ENCODE measurements around the gene DNER. TPM values are rescaled to one million over a fixed set of nuclear protein-coding genes. Genes with fewer than 3 reads are reported as not detected.
A peak's percentile ranks its signal among the peaks of the same experiment; 100 is the strongest.

The DNER gene
- total RNA-seq, 1 donor from 2014 or later = 0.34 TPM

DNA sequence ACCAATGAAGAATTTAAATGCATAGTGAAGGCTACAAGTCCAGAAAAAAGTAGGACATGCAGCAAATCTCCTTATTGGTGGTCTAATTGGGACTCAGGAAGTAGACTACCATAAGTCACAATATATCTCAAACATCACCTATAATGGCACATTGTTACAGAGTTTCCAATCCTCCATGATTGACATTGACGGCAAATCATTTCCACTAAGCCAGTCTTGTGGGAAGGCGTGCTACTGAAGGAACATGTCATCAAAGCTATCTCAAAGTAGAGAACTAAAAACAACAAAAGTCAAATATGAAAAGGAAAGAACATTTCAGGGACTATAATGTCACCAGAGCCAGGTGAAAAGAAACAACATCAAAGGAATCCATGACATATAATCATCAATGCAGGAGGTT is 276.9 kb downstream of the DNER start:
- no peak for DNase-seq (ENCODE audit: low spot score)

DNA sequence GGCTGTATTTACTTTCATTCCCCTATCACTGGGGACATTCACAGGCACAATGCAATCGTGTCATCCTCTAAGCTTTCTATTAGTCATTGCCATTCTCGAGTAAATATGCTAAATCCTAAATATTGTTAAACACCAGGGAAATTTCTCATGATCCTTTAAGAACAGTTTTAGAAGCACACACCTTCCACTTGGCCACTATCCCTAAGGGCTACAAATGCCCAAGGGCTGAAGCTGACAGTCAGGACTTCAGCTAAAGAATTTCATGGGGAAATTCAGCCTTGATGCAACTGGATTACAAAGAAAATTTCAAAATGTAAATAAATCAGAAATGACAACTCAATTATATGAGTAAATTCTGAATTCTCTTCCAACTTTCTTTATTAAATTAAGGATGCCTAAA is 280.2 kb downstream of the DNER start:
- DNase-seq (ENCODE audit: low spot score) = no peak

DNA sequence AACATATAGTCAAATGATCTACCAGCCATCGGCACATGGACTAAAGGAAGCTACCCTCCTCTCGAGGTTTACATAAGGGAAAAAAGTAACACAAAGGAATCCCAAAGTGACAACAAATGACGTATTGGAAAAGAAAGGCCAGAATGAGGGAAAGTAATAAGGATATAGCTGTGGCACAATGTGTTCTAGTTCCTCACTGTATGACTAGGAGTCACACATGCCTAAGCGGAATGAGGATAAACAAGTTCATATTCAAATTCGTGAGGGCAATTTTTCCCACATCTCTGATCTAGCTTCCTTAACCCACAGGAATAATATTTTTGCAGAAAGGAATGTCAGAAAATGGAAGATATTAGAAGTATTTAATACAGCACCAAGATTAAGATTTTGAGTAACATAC is 281.0 kb downstream of the DNER start:
- DNase-seq (ENCODE audit: low spot score) = no peak

DNA sequence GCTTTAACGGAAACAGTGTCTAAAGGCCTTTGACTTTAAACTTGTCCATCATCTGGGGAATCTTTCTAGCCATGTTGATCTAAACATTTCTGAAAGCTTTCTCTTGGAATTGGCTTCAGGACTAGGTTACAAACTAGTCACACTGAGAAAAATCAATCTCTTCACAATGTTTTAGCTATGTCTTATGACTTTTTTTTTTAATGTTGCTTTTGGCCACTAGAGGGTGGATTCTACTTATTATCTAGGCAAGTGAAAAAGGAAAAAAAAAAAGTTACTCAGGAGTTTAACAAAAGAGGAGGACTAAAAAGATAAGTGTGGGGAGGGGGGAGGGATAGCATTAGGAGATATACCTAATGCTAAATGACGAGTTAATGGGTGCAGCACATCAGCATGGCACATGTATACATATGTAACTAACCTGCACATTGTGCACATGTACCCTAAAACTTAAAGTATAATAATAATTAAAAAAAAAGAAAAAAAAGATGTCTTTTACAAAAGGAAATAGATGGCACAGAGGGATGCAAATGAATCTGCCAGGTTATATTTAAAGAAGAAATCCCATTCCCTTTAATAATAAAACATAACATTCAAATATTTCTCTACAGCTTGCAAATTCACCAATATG is 282.9 kb downstream of the DNER start:
- DNase-seq (ENCODE audit: low spot score) = no peak

DNA sequence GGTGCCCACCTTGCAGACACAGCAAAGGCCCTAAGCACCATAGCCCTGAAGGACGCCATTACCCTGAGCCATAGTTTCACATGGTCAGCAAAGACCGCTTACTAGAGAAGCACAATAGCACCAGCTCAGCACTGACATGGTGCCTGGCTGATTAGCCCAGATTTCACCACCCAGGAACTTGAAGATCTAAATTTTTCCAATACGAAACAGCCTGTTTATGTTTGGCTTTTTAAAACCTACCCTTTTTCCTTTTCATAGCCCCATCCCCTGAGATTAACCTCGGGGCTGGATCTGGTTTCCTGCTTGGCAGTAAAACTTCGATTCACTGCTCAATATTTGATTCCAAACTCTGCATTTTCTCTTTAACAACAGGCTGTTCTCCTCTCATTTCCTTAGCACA is 284.8 kb downstream of the DNER start:
- no peak for DNase-seq (ENCODE audit: low spot score)

DNA sequence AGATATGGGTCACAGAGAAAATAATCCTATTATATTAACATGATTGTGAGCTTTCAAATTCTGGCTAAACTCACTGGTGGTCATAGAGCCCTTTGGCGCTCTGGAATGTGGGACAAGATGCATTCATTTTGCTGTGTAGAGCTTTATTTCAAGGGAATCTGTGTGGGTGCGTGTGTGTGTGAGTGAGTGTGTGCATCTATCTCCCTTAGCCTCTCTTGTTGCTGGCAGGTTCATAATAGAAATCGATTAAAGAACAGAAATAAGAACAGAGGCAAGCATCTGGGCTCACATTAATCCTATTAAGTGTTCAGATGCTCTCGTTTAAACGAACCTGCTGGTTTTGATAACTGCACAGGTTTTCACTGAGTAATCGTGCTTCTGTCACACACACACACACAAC is 287.9 kb downstream of the DNER start:
- no peak for DNase-seq (ENCODE audit: low spot score)

DNA sequence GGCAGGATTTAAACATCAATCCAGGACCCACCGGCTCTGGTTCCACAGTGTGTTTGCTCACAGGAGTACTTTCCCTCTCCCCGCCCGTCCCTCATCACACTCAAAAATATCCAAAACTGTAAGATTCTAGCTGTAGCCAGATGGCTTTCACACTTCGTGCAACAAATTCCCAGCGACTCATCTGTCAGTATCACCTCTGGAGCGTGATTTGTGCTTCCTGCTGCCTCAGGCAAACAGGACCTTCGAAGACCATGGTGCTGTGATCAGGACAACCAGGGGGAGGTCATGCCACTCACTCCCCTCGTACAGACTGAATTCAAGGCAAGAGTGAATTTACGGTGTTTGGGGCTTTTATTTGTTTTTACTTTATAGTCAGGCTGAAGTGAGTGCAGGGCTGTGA is 288.8 kb downstream of the DNER start:
- DNase-seq (ENCODE audit: low spot score) = no peak

DNA sequence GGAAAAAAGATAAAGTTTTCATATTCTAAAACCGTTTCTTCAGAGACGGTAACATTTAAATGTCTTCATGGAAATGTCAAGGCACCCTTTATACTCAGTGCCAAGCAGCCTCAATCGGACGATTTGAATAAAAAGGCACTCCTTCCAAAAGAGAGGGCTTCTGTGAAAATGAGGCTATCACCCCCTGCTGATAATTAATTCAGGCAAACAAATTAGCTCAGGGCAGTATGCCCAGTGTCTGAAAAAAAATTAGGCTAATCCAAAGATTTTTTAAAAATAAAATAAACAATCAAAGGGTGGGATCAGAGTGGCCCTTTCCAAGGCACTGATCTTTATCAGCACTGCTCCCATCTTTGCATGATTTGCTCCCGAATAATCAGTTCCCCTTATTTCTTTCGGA is 292.3 kb downstream of the DNER start:
- no peak for DNase-seq (ENCODE audit: low spot score)

DNA sequence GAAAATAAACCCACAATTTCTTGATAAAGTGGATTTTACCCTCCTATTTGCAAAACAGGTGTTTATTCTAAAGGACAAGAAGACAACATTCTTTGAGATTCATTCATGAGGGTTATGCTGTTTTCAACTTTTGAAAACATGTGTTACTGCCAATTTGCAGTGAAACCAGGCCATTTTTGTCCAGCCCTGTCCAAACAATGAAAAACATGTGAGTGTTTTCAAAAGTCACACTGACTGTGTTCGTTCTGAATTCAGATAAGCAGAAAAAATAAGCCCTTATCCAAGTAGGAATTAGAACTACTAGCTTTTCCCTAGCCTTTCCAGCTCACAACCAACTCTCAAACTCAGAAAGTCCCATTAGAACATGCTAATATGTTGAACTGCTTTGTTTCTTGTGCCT is 295.2 kb downstream of the DNER start:
- DNase-seq (ENCODE audit: low spot score) = no peak

DNA sequence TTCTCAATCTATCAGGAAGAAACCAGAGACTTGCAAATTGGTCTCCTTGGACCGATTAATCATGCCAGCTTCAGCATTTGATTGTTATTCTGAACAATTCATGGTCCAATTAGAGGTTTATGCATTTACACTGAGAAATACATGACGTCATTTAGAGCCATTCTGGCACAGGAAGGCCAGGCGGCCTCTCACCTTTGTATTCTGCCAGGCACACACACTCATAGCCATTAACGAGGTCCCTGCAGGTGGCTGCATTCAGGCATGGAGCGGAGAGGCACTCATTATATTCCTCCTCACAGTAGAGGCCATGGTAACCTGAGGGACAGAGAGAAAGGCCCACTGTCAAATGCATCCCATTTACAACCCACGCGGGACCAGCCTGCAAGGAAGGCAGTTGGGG is 296.4 kb downstream of the DNER start:
- no peak for DNase-seq (ENCODE audit: low spot score)

DNA sequence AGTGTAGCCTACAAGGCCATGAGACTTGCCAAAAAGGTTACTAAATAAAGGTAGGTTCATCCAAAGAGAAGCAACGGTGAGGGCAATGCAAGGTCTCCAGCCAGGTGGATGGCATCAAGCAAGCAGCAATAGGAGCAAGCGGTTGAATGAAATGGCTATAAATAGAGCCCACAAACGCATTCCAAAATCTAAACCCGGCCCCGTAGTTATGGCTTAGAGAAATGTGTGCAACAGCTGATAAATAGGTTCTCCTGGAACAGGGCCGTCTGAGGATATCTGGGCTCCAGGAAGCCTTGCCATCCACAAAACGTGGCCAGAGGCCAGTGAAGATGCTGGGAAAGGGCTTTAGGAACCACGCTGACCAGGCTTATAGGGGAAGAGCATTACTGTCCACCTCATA is 297.2 kb downstream of the DNER start:
- no peak for DNase-seq (ENCODE audit: low spot score)

DNA sequence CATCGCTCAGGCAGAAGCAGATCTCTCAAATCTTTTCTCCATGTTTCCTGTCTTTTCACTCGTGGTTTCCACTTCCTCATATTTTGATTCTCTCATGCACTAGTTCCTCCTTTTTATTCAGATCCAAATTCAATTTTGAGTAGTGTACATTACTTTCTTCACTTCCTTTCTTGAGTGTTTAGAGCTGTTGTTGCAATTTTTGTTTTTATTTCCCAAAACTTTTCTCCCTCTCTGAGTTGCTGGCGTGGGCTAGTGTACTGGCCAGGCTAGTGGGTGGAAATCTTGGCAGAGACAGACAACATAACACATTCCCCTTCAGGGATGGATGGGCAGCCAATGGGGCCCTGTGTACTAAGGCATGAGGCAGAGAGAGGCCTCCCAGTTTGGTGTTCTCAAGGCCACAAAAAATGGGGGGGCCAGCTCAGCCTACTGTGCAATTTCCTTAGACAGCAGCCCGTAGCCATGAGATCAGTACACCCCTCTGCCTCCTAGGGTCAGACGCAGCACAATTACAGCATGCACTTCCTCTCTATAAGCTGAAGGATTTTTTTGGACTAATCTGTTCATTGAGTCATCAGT is 298.1 kb downstream of the DNER start:
- no peak for DNase-seq (ENCODE audit: low spot score)

DNA sequence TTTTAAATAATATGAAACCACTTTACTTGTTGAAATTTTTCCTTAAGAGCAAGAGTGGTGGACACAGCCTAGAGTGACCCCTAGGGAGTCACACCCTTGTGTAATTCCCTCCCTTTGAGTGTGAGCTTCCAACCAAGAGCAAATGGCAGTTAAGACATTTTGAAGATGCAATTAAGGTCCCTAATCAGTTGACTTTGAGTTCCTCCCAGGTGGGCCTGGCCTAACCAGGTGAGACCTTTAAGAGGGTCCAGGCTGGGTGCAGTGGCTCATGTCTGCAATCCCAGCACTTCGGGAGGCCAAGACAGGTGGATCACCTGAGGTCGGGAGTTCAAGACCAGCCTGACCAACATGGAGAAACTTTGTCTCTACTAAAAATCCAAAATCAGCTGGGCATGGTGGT is 299.7 kb downstream of the DNER start:
- no peak for DNase-seq (ENCODE audit: low spot score)

DNA sequence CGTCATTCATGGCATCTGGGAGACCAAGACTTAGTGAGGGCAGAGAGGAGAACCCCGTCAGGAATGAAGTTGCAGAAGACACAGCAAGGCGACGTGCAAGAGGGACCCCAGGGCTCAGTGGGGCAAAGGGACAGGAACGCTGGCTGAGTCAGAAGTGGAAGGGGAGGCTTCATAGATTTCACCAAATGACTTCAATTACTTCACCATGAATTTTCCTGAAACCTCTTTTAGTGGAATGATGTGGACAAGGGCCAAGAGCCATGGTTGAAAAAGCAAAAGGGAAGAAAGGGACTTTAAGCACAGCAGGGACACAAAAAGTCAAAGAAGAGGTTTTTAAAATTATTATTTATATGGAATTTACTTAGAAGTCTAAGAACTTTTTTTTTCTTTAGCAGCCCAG is 301.7 kb downstream of the DNER start:
- DNase-seq (ENCODE audit: low spot score) = no peak

DNA sequence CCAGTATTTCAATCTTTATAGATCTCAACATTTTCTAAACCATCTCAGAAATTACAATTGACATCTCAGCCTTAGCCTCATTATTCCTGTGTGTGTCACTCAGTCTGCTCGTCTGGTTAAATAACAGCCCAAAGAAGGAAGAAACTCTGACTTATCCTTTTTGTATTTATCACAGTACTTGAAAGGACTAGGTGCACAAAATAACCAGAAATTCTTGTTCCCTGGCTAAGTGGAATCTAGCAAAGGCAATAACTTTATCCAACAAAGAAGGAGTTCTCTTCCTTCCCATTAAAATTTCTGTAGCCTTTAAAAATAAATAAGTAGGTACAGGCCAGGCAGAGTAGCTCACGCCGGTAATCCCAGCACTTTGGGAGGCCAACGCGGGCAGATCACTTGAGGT is 303.4 kb downstream of the DNER start:
- DNase-seq (ENCODE audit: low spot score) = no peak

DNA sequence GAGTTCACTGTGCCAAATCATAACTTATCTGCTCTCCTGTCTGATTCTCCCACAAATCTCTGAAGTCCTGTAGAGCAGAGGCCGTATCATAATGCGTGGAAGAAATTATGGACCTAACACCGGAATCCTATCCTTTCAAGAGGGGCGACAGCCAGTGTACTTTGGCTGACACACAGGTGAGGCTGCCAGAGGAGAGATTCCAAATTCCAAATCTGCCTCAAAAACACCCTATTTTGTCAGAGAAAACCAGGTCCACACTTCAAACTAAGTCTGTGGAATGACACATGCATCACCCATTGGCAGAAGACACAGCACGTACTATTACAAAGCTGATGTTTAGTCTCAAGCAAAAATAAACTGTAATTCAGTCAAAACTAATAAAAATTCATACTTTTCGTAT is 304.1 kb downstream of the DNER start:
- DNase-seq (ENCODE audit: low spot score) = no peak

DNA sequence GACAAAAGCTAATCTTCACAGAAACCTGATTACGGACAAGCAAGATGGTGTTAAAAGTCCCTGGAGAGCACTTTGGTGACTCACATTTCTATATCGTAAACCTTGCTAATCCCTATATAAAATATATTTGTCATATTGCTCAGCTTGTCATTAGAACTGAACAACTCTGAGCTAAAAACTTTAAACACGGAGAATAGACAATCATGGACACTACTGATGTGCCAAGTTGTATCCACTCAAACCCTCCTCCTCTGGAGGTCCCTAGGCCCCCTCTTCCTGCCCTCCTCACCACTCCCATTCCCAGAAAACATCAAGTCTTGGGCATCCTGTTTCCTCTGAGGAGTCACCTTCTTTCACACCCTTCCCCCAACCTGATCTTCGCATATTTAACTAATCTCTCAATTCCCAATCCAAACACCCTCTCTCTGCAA is 304.6 kb downstream of the DNER start:
- DNase-seq (ENCODE audit: low spot score) = no peak

DNA sequence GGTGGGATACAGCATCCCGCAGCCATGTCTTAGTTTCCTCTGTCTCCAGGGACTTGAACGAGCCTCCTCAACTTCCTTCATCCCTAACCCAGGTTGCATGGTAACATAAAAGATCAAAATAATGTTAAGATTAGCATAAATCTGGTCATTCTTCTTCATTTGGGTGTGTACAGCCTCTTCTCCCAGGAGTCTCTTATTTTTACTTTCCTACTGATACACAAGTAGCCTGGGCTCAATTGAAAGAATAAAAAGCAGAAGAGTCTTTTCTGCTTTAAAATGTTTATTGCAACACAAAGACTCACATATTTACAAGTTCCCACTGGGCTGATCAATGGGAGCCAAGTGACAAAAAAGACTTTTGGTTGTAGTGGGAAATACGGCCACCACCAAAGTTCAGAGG is 305.4 kb downstream of the DNER start:
- DNase-seq (ENCODE audit: low spot score) = no peak

DNA sequence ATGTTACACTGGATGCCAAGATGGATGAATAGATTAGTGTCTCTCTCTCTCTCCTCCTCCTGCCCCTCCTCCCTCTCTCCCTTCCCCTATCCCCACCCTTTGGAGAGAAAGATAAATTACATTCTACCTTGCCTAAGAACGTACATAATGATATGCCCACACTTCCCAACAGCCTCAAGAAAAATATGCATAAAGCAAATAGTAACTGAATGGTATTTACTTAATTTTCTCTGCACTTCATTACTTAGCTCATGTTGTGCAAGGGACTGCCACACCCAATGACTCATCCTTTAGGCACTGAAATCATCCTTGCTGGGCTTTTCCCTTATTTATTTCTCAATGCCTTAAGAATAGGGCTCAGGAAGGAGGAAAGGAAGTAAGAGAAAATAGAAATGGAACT is 306.0 kb downstream of the DNER start:
- DNase-seq (ENCODE audit: low spot score) = peak; percentile 53

DNA sequence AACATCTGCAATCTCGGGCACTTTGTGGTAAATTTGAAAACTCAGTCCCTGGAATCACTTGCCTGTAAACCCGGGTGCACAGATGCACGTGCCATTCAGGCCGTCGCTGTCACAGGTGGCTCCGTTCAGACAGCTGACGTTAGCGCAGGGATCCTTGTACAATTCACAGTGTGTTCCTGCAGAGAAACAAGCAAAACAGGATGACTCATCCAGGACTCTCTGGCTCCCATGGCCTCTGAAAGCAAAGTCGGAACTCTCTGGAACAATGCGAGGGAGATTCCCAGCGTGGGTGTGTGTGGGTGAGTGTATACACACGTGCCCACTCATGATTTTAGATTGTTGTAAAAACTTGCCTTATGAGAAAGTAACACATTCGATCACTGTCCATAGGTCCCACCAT is 307.2 kb downstream of the DNER start:
- DNase-seq (ENCODE audit: low spot score) = peak; percentile 68

DNA sequence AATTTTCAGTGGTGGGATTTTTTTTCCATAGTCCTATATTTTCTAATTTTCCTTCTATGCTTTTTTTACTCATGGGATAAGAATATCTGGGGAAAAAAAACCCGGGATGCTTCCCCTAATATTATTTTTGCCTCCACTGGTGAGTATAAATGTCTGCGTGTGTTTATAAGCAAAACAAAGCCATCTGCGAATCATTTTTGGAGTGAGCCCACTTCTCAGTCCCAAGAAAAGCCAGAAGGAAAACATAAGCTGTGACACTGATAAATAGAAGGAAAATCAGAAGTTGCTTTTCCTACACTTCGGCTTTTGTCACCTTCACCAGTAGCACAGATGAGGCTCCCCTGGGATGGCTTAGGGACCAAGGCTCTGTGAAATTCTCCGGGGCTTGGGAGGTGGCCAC is 308.6 kb downstream of the DNER start:
- DNase-seq (ENCODE audit: low spot score) = no peak

DNA sequence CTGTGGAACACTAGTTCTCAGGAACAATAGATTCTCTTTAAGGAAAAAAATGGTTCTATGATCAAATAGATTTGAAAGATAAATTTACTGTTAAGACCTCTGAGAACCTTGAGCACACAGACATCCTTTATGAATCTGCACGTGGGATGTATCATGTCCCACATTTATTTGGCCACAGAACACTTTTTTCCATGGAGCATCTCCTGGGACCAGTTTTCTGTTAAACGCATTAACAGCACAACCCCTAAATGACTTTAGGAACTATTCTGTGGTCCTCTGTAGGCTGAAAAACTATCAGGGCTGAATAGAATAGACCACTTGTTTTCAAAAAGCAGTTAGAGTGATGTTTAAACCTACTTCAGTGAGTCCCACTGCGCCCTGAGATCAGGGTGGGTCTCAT is 311.1 kb downstream of the DNER start:
- no peak for DNase-seq (ENCODE audit: low spot score)

DNA sequence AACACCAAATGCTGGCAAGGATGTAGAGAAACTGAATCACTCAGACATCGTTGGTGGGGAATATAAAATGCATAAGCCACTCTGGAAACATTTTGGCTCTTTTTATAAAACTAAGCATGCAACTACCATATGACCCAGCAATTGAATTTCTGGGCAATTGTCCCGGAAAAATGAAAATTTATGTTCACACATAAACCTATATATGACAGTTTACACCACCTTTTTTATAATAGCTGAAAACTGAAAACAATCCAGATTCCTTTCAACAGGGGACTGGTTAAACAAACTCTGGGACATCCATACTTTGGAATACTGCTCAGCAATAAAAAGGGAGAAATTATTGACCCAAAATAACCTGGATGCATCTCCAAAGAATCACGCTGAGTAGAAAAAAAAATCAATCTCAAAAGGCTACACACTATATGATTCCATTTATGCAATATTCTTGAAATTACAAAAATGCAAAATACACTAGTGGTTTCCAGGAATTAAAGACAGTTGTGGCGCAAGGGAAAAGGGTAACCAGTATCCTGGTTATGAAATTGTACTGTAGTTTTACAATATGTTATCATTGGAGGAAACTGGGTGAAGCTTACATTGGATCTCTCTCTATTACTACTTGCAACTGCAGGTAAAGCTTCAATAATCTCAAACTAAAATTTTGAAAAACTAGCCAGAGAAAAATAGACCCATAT is 313.0 kb downstream of the DNER start:
- DNase-seq (ENCODE audit: low spot score) = no peak

DNA sequence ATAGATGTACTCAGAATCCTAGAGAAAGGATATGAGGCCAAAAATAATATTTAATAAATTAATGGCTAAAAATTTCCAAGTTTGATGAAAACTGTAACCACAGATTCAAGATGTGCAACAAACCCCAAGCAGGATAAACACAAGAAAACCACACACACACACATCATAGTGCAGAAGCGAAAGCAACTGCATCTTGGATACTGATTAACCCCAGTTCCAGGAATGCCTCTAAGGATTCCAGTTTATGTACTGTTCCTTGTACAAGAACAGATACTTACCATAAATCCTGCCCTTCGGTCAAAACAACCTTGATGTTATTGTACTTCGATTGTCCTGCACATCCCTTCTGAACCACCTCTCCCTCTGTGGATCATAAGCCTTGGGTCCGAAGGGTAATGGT is 320.4 kb downstream of the DNER start:
- no peak for DNase-seq (ENCODE audit: low spot score)

Measured in ureter (tissue), 1 donor.